ENCODE results near the gene SLC35A3. TPM values are rescaled to one million over a fixed set of nuclear protein-coding genes. Genes with fewer than 3 reads are reported as not detected.

Gene SLC35A3
- total RNA-seq, 1 experiment from 2014 or later = 46.5 TPM

GRCh38 chr1:100073531-100073930, 103.7 kb downstream of the SLC35A3 start:
- H3K36me3 ChIP-seq (ENCODE audit: low read depth, low read length) = peaks cover 50% of the 10 kb centered on the region
- DNase-seq (no peak), ATAC-seq (no peak)
- H4K20me1 ChIP-seq (ENCODE audit: low read length) = no peaks in the 10 kb centered on the region
- H3K9me2 ChIP-seq (replicated peaks; ENCODE audit: low read length) = no peaks in the 10 kb centered on the region
- ChIA-PET CTCF (no interaction called here), POLR2A (ENCODE audit: unreplicated experiment) (no interaction called here)
- H3K9me3 ChIP-seq (ENCODE audit: low read length) = no peaks in the 10 kb centered on the region
- no peaks in the 10 kb centered on the region for H3K79me2 ChIP-seq (ENCODE audit: low read length)
- H3K4me2 ChIP-seq (ENCODE audit: low read length) = no peak overlapping the region
- no peak overlapping the region for H3K4me3 ChIP-seq (ENCODE audit: low read length)
- intact Hi-C loops (cut with micrococcal nuclease) = no loop called here
- no peaks in the 10 kb centered on the region for H3K4me1 ChIP-seq (ENCODE audit: insufficient read depth, low read length)
- H3K27ac ChIP-seq (ENCODE audit: low read length) = no peak overlapping the region
- TF ChIP-seq CTCF (conservative IDR thresholded peaks at IDR 0.05; ENCODE audit: low read depth, low read length) (no peak), EZH2 (IDR thresholded peaks at IDR 0.05; ENCODE audit: low read length, unreplicated experiment) (no peak), EZH2phosphoT487 (IDR thresholded peaks at IDR 0.05; ENCODE audit: borderline replicate concordance, low read length) (no peak)
- BruUV-seq (replicated peaks) = no TSS peak
- no peak overlapping the region for H3K9ac ChIP-seq (ENCODE audit: low read length)
- no peaks in the 10 kb centered on the region for H3K27me3 ChIP-seq (ENCODE audit: low read length)
- H2AFZ ChIP-seq (ENCODE audit: low read length) = no peak overlapping the region
- H3F3A ChIP-seq (ENCODE audit: low read length, unreplicated experiment) = no peaks in the 10 kb centered on the region

- no TSS peak for BruUV-seq (replicated peaks)
- CTCF ChIA-PET = no interaction called here
- Histone ChIP-seq H4K20me1 (ENCODE audit: low read length) (no peaks in the 10 kb centered on the region), H3K4me2 (ENCODE audit: low read length) (no peak overlapping the region), H2AFZ (ENCODE audit: low read length) (no peak overlapping the region), H3K79me2 (ENCODE audit: low read length) (no peaks in the 10 kb centered on the region), H3K9ac (ENCODE audit: low read length) (no peak overlapping the region), H3F3A (ENCODE audit: low read length, unreplicated experiment) (no peaks in the 10 kb centered on the region), H3K9me3 (ENCODE audit: low read length) (no peaks in the 10 kb centered on the region), H3K4me1 (ENCODE audit: insufficient read depth, low read length) (no peaks in the 10 kb centered on the region), H3K36me3 (ENCODE audit: low read depth, low read length) (peaks cover 44% of the 10 kb centered on the region), H3K27me3 (ENCODE audit: low read length) (no peaks in the 10 kb centered on the region), H3K27ac (ENCODE audit: low read length) (no peak overlapping the region), H3K4me3 (ENCODE audit: low read length) (no peak overlapping the region), H3K9me2 (replicated peaks; ENCODE audit: low read length) (no peaks in the 10 kb centered on the region)
- TF ChIP-seq CTCF (conservative IDR thresholded peaks at IDR 0.05; ENCODE audit: low read depth, low read length) = no peak
- no peak for TF ChIP-seq EZH2phosphoT487 (IDR thresholded peaks at IDR 0.05; ENCODE audit: borderline replicate concordance, low read length)
- no peak for TF ChIP-seq EZH2 (IDR thresholded peaks at IDR 0.05; ENCODE audit: low read length, unreplicated experiment)
- ATAC-seq (no peak), DNase-seq (no peak)
- POLR2A ChIA-PET (ENCODE audit: unreplicated experiment) = no interaction called here
- intact Hi-C loops (cut with micrococcal nuclease) = no loop called here
Observed at GRCh38 chr1:100074604-100075395, 105.0 kb downstream of the SLC35A3 start.

GRCh38 chr1:100075773-100076172, 106.0 kb downstream of the SLC35A3 start:
- peaks cover 47% of the 10 kb centered on the region for H3K36me3 ChIP-seq (ENCODE audit: low read depth, low read length)
- no peaks in the 10 kb centered on the region for H3K79me2 ChIP-seq (ENCODE audit: low read length)
- POLR2A ChIA-PET (ENCODE audit: unreplicated experiment) = no interaction called here
- no peaks in the 10 kb centered on the region for H3K9me3 ChIP-seq (ENCODE audit: low read length)
- H3K4me1 ChIP-seq (ENCODE audit: insufficient read depth, low read length) = no peaks in the 10 kb centered on the region
- H3K27ac ChIP-seq (ENCODE audit: low read length) = no peak overlapping the region
- no peak overlapping the region for H2AFZ ChIP-seq (ENCODE audit: low read length)
- no TSS peak for BruUV-seq (replicated peaks)
- intact Hi-C loops (cut with micrococcal nuclease) = no loop called here
- H4K20me1 ChIP-seq (ENCODE audit: low read length) = no peaks in the 10 kb centered on the region
- no peaks in the 10 kb centered on the region for H3K9me2 ChIP-seq (replicated peaks; ENCODE audit: low read length)
- ATAC-seq (no peak), DNase-seq (no peak)
- H3K4me3 ChIP-seq (ENCODE audit: low read length) = no peak overlapping the region
- H3K27me3 ChIP-seq (ENCODE audit: low read length) = no peaks in the 10 kb centered on the region
- CTCF ChIA-PET = no interaction called here
- TF ChIP-seq EZH2 (IDR thresholded peaks at IDR 0.05; ENCODE audit: low read length, unreplicated experiment) (no peak), CTCF (conservative IDR thresholded peaks at IDR 0.05; ENCODE audit: low read depth, low read length) (no peak), EZH2phosphoT487 (IDR thresholded peaks at IDR 0.05; ENCODE audit: borderline replicate concordance, low read length) (no peak)
- no peak overlapping the region for H3K4me2 ChIP-seq (ENCODE audit: low read length)
- H3F3A ChIP-seq (ENCODE audit: low read length, unreplicated experiment) = no peaks in the 10 kb centered on the region
- no peak overlapping the region for H3K9ac ChIP-seq (ENCODE audit: low read length)

Data from PC-3 (cell line).